Activated T-cell treated with anti-CD3 and anti-CD28 coated beads, Interleukin-2, amount 50 U/mL, for 72 hours (primary cell): ENCODE measurements around the gene GMDS. TPM values are rescaled to one million over a fixed set of nuclear protein-coding genes. Genes with fewer than 3 reads are reported as not detected.

Experiments used
- ATAC-seq, 2 donors: fragments of 150-1000 bp; cut with Tn5 transposase; replicated peaks in 1 of 2; 2 replicates each; pipeline ENCODE4 v1.10.0; 2021; ENCODE audit warnings: moderate library complexity in 2 of 2, mild to moderate bottlenecking in 1 of 2
- DNase-seq, 2 donors: peaks; one replicate each; pipeline ENCODE4 v3.0.0; 2021 to 2022; ENCODE audit warnings: mixed read lengths in 1 of 2
- H3K27ac Mint-ChIP-seq: one replicate; pipeline ENCODE4 v1.8.0; 2022; ENCODE audit warnings: mild to moderate bottlenecking, moderate library complexity, mixed read lengths
- H3K27me3 Mint-ChIP-seq: one replicate; pipeline ENCODE4 v1.8.0; 2022; ENCODE audit warnings: low read depth, mixed read lengths
- H3K36me3 Mint-ChIP-seq, 2 donors: one replicate each; pipeline ENCODE4 v1.8.0; 2022; ENCODE audit warnings: mixed read lengths in 2 of 2, mild to moderate bottlenecking in 1 of 2; ENCODE audit not compliant: insufficient read depth in 2 of 2
- H3K4me1 Mint-ChIP-seq: one replicate; pipeline ENCODE4 v1.8.0; 2022; ENCODE audit warnings: low read depth, mixed read lengths
- H3K4me3 Mint-ChIP-seq, 2 donors: one replicate each; pipeline ENCODE4 v1.8.0; 2022; ENCODE audit warnings: mild to moderate bottlenecking in 2 of 2, mixed read lengths in 2 of 2, moderate library complexity in 2 of 2
- H3K9me3 Mint-ChIP-seq, 2 donors: one replicate each; pipeline ENCODE4 v1.8.0; 2022; ENCODE audit warnings: mixed read lengths in 2 of 2
- total RNA-seq, 2 donors: library from RNA; stranded (reverse); gene quantifications; one replicate each; pipeline ENCODE4 v1.2.3, GENCODE V29; 2022

GMDS gene
- total RNA-seq, 2 donors from 2014 or later, result 23.8 to 33.0 TPM

DNA sequence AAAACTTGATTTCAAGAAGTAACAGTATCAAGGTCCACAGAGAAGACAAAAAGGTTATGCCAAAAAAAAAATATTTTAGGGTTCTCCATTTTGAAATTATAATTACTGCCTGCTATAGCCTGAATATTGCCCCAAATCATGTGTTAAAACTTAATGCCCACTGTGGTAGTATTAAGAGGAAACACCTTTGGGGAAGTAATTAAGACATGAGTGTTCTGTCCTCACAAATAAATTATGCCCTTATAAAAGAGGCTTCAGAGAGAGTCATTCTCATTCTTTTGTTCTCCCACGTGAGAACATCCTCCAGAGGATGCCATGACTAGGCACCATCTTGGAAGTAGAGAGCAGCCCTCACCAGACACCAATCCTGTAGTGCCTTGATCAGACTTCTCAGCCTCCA lies 66.2 kb downstream of the GMDS start:
- Mint-ChIP-seq H3K4me3 (no peak overlapping the region), H3K36me3 (peaks cover 6 to 11% of the 10 kb centered on the region in 2 donors), H3K4me1 (peaks cover 9% of the 10 kb centered on the region), H3K27me3 (peaks cover 5% of the 10 kb centered on the region), H3K9me3 (peaks cover 5 to 10% of the 10 kb centered on the region in 2 donors), H3K27ac (no peak overlapping the region)
- ATAC-seq, result no peak
- DNase-seq, result no peak

DNA sequence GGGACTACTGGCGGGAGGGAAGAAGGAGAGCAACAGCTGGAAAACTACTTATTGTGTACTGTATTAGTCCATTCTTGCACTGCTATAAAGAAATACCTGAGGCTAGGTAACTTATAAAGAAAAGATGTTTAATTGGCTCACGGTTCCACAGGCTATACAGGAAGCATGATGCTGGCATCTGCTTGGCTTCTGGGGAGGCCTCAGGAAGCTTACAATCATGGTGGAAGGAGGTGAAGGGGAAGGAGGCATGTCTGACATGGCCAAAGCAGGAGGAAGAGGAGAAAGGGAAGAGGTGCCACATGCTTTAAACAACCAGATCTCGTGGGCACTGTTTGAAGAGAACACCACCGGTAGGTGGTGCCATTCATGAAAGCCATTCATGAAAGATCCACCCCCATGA lies 67.3 kb downstream of the GMDS start:
- Mint-ChIP-seq H3K9me3 (peaks cover 5 to 10% of the 10 kb centered on the region in 2 donors), H3K4me1 (peaks cover 9% of the 10 kb centered on the region), H3K27ac (no peak overlapping the region), H3K27me3 (no peaks in the 10 kb centered on the region), H3K36me3 (peaks cover 6 to 11% of the 10 kb centered on the region in 2 donors), H3K4me3 (no peak overlapping the region)
- no peak for ATAC-seq
- DNase-seq, result no peak

DNA sequence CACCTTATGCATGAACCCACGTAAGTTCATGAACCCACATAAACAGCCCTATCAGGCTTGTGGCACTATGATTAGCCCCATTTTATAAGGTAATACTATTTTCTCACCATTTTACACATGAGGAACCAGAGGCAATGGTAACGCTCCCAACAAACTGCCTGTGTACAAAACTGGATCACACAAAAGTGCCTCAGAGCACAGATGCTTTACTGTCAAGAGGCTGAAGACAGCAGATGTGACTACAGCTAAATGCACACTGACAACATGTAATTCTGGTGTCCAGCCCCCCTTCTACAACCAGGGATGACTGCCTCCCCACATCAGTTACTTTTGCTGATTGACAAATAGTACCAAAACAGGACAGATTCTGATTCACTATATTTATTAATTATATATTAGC lies 69.6 kb downstream of the GMDS start:
- ATAC-seq, result no peak

DNA sequence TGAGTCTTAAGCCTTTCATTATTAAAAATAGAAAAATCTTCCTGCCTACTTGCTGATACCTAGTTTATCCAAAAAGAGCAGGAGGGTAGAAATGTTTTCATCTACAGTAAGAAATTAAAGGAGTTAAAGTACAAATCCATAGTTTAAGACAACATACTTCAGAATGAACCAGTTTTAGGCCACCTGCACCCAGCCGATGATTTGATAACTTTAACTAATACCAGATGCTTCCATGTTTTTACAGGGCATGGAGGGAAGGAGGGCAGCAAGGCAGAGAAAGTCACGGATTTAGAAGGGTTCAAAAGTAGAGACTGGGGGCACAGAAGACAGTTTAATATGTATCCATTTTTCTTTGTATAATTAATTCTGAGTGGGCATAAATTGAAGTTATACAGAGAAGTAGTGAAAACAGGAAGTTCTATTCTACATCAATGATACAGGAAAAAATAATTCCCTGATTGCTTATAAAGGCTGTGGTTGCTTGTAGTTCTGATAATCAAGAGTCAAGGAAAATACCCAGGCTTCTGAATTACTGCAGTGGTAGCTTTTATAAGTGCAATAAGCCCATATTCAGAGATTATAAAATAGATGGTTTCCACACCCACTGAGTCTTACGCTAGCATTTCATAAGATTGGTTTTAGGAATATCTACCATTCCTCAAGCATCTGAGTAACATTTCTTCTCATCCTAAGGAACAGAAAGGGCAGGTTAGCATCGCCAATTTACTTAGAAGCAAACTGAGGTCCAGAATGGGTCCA lies 72.0 kb downstream of the GMDS start:
- peaks cover 4 to 8% of the 10 kb centered on the region in 2 donors for H3K9me3 Mint-ChIP-seq
- no peaks in the 10 kb centered on the region for H3K27me3 Mint-ChIP-seq
- DNase-seq, result no peak
- no peak overlapping the region for H3K4me3 Mint-ChIP-seq
- ATAC-seq, result no peak
- peaks cover 4 to 10% of the 10 kb centered on the region in 2 donors for H3K36me3 Mint-ChIP-seq
- no peak overlapping the region for H3K27ac Mint-ChIP-seq
- peaks cover 7% of the 10 kb centered on the region for H3K4me1 Mint-ChIP-seq

More for the DNA sequence above, 69.6 kb downstream of the GMDS start:
- peaks cover 5 to 10% of the 10 kb centered on the region in 2 donors for H3K9me3 Mint-ChIP-seq
- H3K36me3 Mint-ChIP-seq, result peaks cover 4 to 11% of the 10 kb centered on the region in 2 donors
- H3K27ac Mint-ChIP-seq, result no peak overlapping the region
- no peaks in the 10 kb centered on the region for H3K27me3 Mint-ChIP-seq
- no peak overlapping the region for H3K4me3 Mint-ChIP-seq
- DNase-seq, result no peak
- H3K4me1 Mint-ChIP-seq, result peaks cover 7% of the 10 kb centered on the region

DNA sequence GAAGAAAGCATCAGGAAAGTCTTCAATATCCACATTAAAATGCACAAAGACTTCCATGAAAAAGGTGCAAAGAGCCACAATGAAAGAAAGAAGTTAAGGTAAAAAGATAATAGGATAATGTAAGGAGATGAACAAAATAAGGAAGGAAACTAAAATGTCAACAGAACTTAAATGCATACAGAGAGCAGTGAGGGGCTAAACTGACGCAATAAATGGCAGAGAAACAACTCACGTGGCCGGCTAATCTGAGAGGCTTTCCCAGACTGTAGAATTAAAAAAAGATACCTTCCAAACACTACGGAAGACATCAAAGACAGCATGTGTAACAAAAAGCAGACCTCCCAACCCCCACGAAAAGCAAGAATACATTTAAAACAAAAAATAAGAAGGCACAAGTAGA lies 73.7 kb downstream of the GMDS start:
- peaks cover 7% of the 10 kb centered on the region for H3K4me1 Mint-ChIP-seq
- H3K27ac Mint-ChIP-seq, result peak overlapping the region; percentile 89
- H3K27me3 Mint-ChIP-seq, result no peaks in the 10 kb centered on the region
- DNase-seq (no peak), ATAC-seq (no peak)
- no peaks in the 10 kb centered on the region for H3K9me3 Mint-ChIP-seq
- no peaks in the 10 kb centered on the region for H3K36me3 Mint-ChIP-seq
- no peak overlapping the region for H3K4me3 Mint-ChIP-seq

DNA sequence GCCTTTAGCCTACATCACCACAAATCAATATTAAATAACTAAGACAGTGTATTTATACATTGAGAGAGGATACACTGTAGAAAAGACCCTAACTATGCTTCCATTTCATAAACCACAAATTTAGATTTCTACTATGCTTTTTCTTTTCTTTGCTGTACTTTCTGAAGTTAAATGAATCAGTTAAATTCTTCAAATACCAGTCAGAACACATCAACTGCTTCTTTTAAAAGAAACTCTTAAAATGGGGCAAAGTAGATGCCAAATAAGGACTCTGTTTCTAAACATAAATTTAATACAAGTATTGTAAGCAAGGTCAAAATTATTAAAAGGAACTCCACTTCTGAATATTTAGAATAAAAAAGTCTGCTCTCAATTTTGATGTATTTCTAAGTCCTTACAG lies 76.9 kb downstream of the GMDS start:
- DNase-seq (no peak), ATAC-seq (no peak)
- Mint-ChIP-seq H3K36me3 (peaks cover 0 to 9% of the 10 kb centered on the region in 2 donors), H3K9me3 (peaks cover 4 to 8% of the 10 kb centered on the region in 2 donors), H3K27me3 (no peaks in the 10 kb centered on the region), H3K4me1 (peaks cover 12% of the 10 kb centered on the region), H3K4me3 (no peak overlapping the region), H3K27ac (no peak overlapping the region)

DNA sequence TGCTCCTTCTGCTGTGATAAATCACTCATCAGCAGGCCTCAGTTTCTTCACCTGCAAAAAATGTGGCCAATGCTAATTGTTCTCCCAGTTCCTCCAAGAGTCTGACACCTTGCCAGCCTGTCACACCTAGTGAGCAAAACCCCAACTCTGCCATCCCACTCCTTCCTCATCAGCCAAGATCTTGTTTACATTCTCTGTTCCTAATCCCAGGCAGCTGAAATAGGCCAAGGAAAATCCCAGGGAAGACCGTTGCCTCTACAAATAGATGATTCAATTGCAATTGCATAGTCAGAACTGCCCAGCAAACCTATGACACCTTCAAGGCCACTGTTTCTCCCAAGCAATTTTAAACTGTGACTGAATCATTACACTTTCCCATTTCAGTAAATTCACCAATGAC lies 78.7 kb downstream of the GMDS start:
- peaks cover 20% of the 10 kb centered on the region for H3K4me1 Mint-ChIP-seq
- H3K27me3 Mint-ChIP-seq, result no peaks in the 10 kb centered on the region
- peaks cover 4 to 8% of the 10 kb centered on the region in 2 donors for H3K9me3 Mint-ChIP-seq
- H3K36me3 Mint-ChIP-seq, result peaks cover 0 to 9% of the 10 kb centered on the region in 2 donors
- H3K4me3 Mint-ChIP-seq, result no peak overlapping the region
- no peak overlapping the region for H3K27ac Mint-ChIP-seq
- ATAC-seq (no peak), DNase-seq (no peak)

DNA sequence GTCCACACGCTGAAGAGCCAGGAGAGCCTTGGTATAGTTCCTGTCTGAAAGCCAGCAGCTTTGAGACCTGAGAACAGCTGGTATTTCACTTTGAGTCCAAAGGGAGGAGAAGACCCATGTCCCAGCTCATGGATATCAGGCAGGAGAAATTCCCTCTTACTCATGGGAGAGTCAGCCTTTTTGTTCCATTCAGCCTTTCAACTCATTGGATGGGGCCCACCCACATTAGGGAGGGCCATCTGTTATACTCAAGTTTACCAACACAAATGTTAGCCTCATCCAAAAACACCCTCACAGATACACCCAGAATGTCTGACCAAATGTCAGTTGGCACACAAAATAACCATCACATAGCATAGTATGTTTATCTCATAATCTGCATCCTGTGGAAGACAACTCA lies 80.1 kb downstream of the GMDS start:
- Mint-ChIP-seq H3K27me3 (peaks cover under 1% of the 10 kb centered on the region), H3K9me3 (peaks cover 4 to 8% of the 10 kb centered on the region in 2 donors), H3K27ac (no peak overlapping the region), H3K4me3 (no peak overlapping the region), H3K4me1 (peaks cover 28% of the 10 kb centered on the region), H3K36me3 (peaks cover 0 to 9% of the 10 kb centered on the region in 2 donors)
- DNase-seq (no peak), ATAC-seq (no peak)

DNA sequence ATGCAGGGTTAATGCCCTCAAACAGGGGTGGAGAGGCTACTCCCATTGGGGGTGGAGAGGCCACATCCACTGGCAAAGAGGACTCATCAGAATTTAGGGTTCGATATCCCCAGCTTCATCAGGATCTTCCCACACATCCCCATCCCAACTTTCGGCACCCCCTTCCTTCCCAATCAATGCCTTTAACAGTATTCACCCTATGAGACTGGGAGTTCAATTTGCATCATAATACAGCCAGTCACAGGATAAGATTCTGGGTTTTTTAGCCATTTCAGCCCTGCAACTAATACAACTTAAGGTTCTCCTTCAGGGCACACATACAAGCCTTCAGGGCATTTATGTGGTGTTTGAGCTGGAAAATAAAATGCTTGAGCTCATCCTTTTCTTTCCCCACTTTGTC lies 80.9 kb downstream of the GMDS start:
- DNase-seq (no peak), ATAC-seq (no peak)
- Mint-ChIP-seq H3K27me3 (peaks cover 4% of the 10 kb centered on the region), H3K36me3 (peaks cover 0 to 9% of the 10 kb centered on the region in 2 donors), H3K9me3 (peaks cover 4 to 8% of the 10 kb centered on the region in 2 donors), H3K4me3 (no peak overlapping the region), H3K27ac (no peak overlapping the region), H3K4me1 (peaks cover 28% of the 10 kb centered on the region)

DNA sequence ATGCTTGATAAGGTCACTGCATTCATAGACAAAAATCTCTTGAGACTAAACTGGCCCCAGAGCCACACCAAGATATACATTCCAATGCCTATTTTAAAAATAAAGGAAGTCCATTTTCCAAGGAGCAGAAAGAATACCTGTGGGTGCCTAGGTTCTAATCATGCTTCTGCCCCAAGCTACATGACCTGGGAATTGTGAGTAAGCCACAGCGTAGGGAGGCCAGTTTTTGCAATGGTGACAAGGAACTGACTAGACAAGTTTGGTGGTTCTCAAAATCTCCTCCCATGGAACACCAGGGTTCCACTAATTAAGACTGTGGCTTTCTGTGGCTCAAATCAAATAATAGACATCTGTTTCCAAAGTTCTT lies 83.3 kb downstream of the GMDS start:
- Mint-ChIP-seq H3K27me3 (peaks cover 4% of the 10 kb centered on the region), H3K9me3 (peaks cover 4 to 8% of the 10 kb centered on the region in 2 donors), H3K4me3 (no peak overlapping the region), H3K36me3 (peaks cover 0 to 9% of the 10 kb centered on the region in 2 donors), H3K27ac (no peak overlapping the region), H3K4me1 (peaks cover 45% of the 10 kb centered on the region)
- no peak for ATAC-seq
- DNase-seq, result no peak

DNA sequence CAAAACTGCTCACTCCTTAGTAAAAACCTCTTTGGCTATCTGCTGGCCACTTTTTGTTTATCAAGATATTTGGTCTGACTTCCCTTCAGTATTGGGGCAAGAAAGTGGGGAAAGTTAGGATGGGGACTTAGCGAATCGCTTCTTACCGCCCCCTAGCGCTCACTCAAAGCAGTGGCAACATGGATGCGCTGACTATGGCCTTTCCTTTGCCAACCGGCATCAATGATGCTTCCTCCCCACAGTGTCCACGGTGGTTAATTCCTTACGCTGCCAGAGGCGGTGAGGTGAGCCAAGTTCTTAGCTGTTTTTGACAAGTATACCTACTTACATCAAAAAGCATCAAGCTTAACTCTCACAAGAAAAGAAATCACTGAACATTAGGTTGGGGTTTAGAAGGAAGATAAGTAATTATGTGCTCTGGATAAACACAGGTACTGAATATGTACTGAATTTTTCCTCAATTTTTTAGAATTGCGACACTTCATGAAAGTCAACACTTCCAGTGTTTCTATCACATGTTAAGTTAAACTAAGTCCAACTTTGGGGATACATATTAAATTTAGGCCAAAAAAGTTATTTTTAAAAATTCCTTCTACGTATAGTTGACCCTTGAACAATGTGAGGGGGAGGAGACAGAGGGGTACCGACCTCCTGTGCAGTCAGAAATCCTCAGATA lies 86.7 kb downstream of the GMDS start:
- no peaks in the 10 kb centered on the region for H3K9me3 Mint-ChIP-seq
- no peak for ATAC-seq

DNA sequence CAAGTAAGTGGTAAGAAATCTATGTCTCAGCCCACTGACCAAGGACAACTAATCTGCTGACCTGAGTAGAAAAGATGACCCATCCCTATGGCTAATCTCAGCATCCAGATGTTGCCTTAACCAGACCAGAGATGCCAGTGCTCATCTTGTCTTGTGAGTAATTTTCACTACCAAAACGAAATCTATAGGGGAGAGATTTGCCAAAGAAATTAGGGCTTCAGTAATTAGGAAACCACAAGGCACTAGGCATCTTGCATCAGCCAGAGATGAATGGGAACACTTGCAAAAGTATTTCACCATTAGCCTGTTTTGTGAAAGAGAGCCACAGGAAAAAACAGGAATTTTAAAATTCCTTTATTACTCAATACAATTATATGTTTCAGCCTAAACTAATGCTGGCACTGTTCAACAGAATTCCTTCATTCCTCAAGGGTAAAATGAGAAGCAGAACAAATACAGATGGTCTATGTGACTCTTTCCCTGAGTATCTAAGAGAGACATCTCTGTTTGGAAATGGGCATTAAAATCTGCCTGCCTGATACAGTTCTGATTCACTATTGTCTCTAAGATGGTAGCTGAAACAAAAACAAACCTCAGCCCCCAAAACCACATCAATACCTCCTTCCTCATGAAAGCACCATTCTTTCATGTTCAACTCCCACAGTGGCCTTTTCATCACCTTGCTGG lies 87.8 kb downstream of the GMDS start:
- no peaks in the 10 kb centered on the region for H3K36me3 Mint-ChIP-seq
- no peak overlapping the region for H3K4me3 Mint-ChIP-seq
- DNase-seq (peak; percentile 15 to 31), ATAC-seq (peak; percentile 58 to 81)
- no peaks in the 10 kb centered on the region for H3K9me3 Mint-ChIP-seq
- H3K4me1 Mint-ChIP-seq, result peaks cover 46% of the 10 kb centered on the region
- H3K27me3 Mint-ChIP-seq, result peaks cover 17% of the 10 kb centered on the region
- no peak overlapping the region for H3K27ac Mint-ChIP-seq

More for the DNA sequence above, 86.7 kb downstream of the GMDS start:
- Mint-ChIP-seq H3K27me3 (peaks cover 17% of the 10 kb centered on the region), H3K36me3 (no peaks in the 10 kb centered on the region), H3K4me3 (no peak overlapping the region), H3K27ac (no peak overlapping the region), H3K4me1 (peaks cover 51% of the 10 kb centered on the region)
- DNase-seq, result no peak

DNA sequence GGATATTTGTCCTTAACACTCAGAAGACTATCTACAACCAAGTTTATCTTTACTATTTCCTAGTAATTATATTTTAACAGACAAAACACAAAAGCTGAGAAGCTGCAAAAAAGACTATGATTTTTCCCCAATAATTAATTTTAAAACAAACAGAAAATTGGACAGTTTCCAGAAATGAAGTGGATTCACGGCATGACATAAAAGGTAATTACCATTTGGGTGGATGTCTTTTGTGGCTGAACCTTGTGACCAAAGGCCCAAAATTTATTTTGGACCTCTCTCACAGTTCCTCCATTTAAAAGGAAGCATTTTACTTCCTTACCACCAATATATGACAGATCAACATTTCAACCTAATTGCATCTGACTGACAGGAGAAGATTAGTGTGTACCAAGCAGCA lies 90.2 kb downstream of the GMDS start:
- DNase-seq (no peak), ATAC-seq (no peak)
- H3K27me3 Mint-ChIP-seq, result peaks cover 16% of the 10 kb centered on the region

More for the DNA sequence above, 90.2 kb downstream of the GMDS start:
- Mint-ChIP-seq H3K9me3 (no peaks in the 10 kb centered on the region), H3K36me3 (no peaks in the 10 kb centered on the region), H3K4me1 (peaks cover 28% of the 10 kb centered on the region), H3K4me3 (no peak overlapping the region), H3K27ac (no peak overlapping the region)
